Measurements from ENCODE around the gene NOL3. TPM values are rescaled to one million over a fixed set of nuclear protein-coding genes. Genes with fewer than 3 reads are reported as not detected.

NOL3 gene
- total and polyA plus RNA-seq, 2 of the 13 experiments (the other 11 are each of a cell fraction or from before 2014, with no cell fraction given) = 5.7 to 20.5 TPM

GRCh38 chr16:67155295-67156142 is 14.8 kb upstream of the NOL3 start (continued):
- TF ChIP-seq UBTF (CRISPR knock-in tag; IDR thresholded peaks at IDR 0.05) = peak; percentile 81; the same call in 1 of the 2 replicates
- TF ChIP-seq MAF1 (CRISPR knock-in tag; IDR thresholded peaks at IDR 0.05; ENCODE audit: borderline replicate concordance) = peak; percentile 77; the same call in 1 of the 2 replicates
- TF ChIP-seq ZBTB7B (CRISPR knock-in tag; IDR thresholded peaks at IDR 0.05) = peak; percentile 77; the same call in 1 of the 2 replicates
- TF ChIP-seq MTF2 (CRISPR knock-in tag; IDR thresholded peaks at IDR 0.05; ENCODE audit: borderline replicate concordance) = 0 out of 2 replicates have a peak, but pooled peaks have one; percentile 58
- no peak for TF ChIP-seq ZNF549 (CRISPR knock-in tag; IDR thresholded peaks at IDR 0.05)
- peak; percentile 32; the same call in 1 of the 2 replicates for TF ChIP-seq TFDP1 (CRISPR knock-in tag; IDR thresholded peaks at IDR 0.05; ENCODE audit: borderline replicate concordance)
- peak; percentile 60 for TF ChIP-seq SAP130 (CRISPR knock-in tag; IDR thresholded peaks at IDR 0.05; ENCODE audit: low read depth)
- TF ChIP-seq HDAC1 (CRISPR knock-in tag; IDR thresholded peaks at IDR 0.05) = 0 out of 2 replicates have a peak, but pooled peaks have one; percentile 7
- no peak for TF ChIP-seq SRF (IDR thresholded peaks at IDR 0.05; ENCODE audit: low read depth, low read length)
- no peak for TF ChIP-seq ARID3A (IDR thresholded peaks at IDR 0.05; ENCODE audit: low read depth, low read length)
- no peak for TF ChIP-seq NFIB (CRISPR knock-in tag; IDR thresholded peaks at IDR 0.05; ENCODE audit: borderline replicate concordance)
- TF ChIP-seq RELA (CRISPR knock-in tag; IDR thresholded peaks at IDR 0.05) = peak; percentile 64; the same call in 1 of the 2 replicates
- TF ChIP-seq ZC3H13 (CRISPR knock-in tag; IDR thresholded peaks at IDR 0.05) = 0 out of 2 replicates have a peak, but pooled peaks have one; percentile 14
- no peak; the same call in 1 of the 2 replicates for TF ChIP-seq ZNF629 (CRISPR knock-in tag; conservative IDR thresholded peaks at IDR 0.05)
- TF ChIP-seq TEAD3 (CRISPR knock-in tag; optimal IDR thresholded peaks at IDR 0.05; ENCODE audit: borderline replicate concordance) = peak; percentile 74
- TF ChIP-seq SOX6 (IDR thresholded peaks at IDR 0.05) = no peak
- peak; percentile 15; the same call in 1 of the 2 replicates for TF ChIP-seq SOX6 (CRISPR knock-in tag; IDR thresholded peaks at IDR 0.05)
- peak; percentile 54 for TF ChIP-seq ASH2L (IDR thresholded peaks at IDR 0.05; ENCODE audit: insufficient read length, low read depth, low read length)
- no peak for TF ChIP-seq ZNF317 (CRISPR knock-in tag; IDR thresholded peaks at IDR 0.05)
- TF ChIP-seq HDAC2 (CRISPR knock-in tag; IDR thresholded peaks at IDR 0.05) = no peak
- peak; percentile 77 for TF ChIP-seq ZNF574 (CRISPR knock-in tag; IDR thresholded peaks at IDR 0.05)
- TF ChIP-seq MEIS1 (CRISPR knock-in tag; IDR thresholded peaks at IDR 0.05; ENCODE audit: borderline replicate concordance) = peak; percentile 17
